GM19043 (cell line): ENCODE data around the gene UBN1.

Source experiments
- ATAC-seq: cut with Tn5 transposase; IDR thresholded peaks from one replicate; pipeline ENCODE4 v1.9.1; 2021; ENCODE audit warnings: low read depth; ENCODE audit not compliant: unreplicated experiment

UBN1 gene, protein sequence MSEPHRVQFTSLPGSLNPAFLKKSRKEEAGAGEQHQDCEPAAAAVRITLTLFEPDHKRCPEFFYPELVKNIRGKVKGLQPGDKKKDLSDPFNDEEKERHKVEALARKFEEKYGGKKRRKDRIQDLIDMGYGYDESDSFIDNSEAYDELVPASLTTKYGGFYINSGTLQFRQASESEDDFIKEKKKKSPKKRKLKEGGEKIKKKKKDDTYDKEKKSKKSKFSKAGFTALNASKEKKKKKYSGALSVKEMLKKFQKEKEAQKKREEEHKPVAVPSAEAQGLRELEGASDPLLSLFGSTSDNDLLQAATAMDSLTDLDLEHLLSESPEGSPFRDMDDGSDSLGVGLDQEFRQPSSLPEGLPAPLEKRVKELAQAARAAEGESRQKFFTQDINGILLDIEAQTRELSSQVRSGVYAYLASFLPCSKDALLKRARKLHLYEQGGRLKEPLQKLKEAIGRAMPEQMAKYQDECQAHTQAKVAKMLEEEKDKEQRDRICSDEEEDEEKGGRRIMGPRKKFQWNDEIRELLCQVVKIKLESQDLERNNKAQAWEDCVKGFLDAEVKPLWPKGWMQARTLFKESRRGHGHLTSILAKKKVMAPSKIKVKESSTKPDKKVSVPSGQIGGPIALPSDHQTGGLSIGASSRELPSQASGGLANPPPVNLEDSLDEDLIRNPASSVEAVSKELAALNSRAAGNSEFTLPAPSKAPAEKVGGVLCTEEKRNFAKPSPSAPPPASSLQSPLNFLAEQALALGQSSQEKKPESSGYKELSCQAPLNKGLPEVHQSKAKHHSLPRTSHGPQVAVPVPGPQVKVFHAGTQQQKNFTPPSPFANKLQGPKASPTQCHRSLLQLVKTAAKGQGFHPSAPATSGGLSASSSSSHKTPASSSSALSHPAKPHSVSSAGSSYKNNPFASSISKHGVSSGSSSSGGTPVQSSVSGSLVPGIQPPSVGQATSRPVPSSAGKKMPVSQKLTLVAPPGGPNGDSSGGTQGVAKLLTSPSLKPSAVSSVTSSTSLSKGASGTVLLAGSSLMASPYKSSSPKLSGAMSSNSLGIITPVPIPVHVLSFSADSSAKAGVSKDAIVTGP (N-terminal part only)

GRCh38 chr16:4846901-4847773 is at the start of gene UBN1, which contains the start of gene GLYR1:
UBN1 (plus strand) TSS chr16:4847481; CDS start chr16:4852918, 5,437 bp downstream.
GLYR1 (minus strand) TSS chr16:4847288; CDS start chr16:4847265, 23 bp downstream.
- peak; percentile 87 for ATAC-seq

- ATAC-seq, result no peak
Measured at GRCh38 chr16:4797805-4798252, 49.5 kb upstream of the UBN1 start.

- ATAC-seq, result no peak
Measured at GRCh38 chr16:4798456-4798855, 48.8 kb upstream of the UBN1 start.

DNA sequence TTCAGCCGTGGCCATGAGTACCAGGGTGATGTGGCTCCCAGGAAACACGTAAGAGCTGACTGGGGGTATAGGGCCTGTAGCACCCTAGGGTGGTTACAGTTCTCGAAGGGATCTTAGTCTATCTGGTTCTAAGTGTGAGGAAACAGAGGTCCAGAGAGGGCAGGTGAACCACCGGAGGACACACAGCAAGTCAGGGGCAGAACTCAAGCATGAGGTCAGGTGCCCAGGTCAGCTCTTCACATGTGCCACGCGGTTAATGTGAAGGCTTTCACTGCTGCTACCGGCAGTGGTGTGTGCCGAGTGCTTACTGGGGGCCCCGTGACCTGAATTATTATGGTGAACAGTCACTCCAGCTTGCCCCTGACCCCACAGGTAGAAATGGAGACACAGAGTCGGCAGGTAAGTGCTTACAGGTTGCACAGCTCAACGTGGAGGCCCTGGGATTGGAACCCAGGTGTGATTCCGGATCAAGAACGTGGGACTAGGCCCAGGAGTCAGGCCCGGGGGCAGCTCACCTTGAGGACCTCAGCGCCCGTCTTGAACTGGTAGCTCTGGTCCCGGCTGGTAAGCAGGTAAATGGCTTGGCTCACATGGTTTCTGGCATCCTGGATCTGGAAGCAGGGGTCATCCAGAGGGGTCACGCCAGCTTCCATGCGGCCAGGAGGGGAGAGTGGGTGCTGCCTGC is 48.0 kb upstream of the UBN1 start:
- no peak for ATAC-seq

DNA sequence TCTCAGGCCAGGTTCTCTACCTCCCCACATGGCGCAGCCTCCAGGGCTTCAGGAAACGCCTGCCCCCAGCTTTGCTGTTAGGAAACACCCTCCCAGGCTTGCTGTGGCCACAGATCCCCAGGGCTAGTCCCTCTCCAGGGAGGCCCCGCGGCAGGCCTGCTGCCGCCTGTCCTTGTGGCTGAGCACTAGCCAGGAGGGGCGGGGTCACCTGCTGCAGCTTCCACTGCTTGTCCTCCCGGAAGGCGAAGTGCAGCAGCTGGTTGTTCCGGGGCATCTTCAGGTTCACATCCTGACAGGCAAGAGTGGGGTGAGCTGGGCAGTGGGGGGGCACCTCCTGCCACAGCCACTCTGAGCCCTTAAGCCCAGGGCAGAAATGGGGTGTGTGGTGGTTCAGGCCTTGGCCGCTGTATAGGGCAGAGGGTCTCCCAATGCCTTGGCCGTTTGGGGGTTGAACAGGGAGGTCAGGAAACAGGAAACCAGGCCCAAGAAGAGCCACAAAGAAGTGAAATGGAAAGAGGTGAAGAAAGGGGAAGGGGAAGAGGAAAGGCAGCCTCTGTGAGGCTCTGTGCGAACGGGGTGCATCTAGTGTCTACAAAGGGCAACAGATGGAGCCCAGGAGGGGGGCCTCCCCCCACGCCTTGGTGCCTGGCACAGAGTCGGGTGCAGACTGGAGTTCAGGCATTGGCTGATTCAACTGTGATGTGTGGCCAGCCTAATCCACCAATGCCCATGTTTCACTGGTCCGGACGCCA is 46.8 kb upstream of the UBN1 start:
- no peak for ATAC-seq

DNA sequence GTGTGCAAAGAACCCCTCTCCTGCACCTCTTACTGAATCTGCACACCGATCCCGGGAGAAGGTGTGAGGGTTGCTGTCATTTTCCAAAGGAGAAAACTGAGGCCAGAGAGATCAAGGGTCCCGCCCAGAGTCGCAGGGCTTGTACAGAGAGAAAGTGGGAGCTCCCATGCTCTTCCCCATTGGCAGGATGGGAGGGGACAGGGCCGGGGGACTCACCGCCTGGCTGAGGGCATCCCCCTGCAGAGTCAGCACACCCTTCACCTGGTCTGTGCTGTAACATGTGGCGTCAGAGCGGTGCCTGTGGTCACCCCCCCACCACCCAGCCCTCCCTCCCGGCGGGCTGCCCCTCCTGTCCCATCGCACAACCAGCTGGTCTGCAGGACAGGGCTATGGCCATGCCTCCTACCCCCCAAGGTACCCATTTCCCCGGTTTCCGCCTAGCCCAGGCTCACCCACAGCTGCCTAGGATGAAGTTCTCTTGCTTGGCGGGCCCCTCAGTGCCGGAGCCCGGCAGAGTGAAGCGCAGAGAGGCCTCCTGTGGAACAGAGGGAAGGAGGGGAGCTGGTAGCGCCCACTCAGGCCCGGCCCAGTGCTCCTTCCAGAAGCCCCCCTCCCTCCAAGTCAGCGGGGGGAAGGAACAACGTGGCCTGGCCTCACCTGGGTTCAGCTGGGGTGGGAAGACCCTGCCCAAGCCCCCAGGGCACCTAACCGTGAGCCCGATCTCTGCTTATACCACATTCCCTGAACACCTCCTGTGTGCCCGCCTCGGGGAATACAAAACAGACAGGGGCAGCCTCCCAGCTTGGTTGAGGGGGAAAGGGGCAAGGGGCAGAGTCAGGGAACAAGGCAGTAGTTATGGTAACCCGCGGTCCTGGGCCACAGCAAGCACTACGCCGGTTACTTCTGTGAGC is 46.0 kb upstream of the UBN1 start:
- ATAC-seq, result no peak

DNA sequence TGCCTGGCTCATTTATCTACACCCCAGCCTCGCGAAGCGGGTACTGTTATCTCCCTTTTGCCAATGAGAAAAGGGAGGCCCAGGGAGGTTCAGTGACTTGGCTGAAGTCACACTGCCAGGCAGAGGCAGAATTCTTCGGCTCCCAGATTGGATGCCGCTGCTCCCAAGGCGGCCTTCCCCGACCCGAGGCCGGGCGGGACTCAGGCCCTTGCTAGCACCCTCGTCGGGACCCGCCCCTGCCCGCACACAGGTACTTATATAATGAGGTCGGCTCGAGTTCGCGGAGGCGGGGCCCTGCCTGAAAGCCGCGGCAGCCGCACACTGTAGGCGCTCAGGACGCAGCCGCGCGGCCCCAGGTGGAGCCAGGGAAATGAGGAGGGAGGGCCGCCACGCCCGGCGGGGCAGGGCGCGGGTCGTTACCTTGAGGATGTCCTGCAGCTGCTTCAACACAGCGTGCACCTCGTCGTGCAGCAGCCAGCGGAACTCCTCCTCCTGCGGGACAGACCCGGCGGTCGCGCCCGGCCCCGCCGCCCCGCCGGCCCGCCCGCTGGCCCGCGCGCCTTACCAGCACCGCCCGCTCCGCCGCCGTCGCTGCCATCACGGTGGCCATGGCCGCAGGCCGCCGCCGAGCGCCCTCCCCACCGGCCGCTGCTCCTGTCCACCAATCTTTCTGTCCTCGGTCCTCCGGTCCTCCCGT is 45.2 kb upstream of the UBN1 start, which contains the start of gene ROGDI:
ROGDI (minus strand) TSS at position 672 of the 697 bp plus-strand sequence; CDS start at position 610, 62 bp downstream.
- ATAC-seq, result peak; percentile 56

DNA sequence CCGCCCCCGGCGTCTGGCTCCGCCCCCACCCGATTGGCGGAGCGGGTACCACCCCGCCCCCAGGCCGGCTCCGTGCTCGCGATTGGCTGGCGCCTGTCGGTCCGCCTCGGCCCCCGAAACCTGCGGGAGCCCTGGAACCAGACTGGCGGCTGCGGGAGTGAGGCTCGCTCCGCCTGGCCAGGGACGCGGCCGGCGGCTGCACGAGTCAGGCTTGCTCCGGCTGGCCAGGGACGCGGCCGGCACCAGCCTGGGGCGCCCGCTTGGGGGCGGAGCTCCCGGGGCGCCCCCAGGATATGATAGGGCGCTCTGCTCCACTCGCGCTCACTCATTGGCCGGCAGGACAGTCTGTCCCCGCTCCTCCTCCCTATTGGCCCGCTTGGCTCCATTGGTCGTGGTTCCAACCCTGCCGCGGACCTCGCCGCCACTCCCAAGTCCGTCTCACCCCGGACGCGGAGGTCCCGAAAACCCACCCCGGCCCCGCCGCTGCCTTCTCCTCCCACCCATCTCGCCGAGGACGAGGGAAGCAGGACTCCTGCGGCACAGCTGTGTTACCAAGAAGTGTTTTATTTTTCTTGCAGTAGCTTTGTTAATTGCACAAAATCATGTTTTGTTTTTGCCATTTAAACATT is 44.5 kb upstream of the UBN1 start:
- peak; percentile 89 for ATAC-seq

- no peak for ATAC-seq
Measured at GRCh38 chr16:4803401-4803844, 43.9 kb upstream of the UBN1 start.

- no peak for ATAC-seq
Measured at GRCh38 chr16:4803898-4804762, 43.2 kb upstream of the UBN1 start.

DNA sequence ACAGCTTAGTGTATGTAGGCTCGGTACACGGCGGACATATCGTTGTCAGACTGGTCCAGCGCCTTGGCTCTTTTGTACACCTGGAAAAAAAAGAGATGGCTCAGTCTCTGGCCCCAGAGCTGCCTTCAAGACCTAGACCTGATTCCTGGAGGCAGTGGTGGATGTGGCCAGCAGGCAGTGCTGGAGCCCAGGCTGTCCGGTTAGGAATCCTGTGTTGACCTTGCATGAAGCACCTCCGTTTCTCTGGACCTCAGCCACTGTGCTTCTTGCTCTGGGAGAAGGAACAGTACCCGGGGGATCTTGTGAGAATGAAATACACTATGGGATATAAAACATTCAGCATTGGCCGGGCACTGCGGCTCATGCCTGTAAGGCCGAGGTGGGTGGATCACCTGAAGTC is 42.0 kb upstream of the UBN1 start:
- no peak for ATAC-seq

GRCh38 chr16:4806280-4806679 is 41.0 kb upstream of the UBN1 start:
- no peak for ATAC-seq

DNA sequence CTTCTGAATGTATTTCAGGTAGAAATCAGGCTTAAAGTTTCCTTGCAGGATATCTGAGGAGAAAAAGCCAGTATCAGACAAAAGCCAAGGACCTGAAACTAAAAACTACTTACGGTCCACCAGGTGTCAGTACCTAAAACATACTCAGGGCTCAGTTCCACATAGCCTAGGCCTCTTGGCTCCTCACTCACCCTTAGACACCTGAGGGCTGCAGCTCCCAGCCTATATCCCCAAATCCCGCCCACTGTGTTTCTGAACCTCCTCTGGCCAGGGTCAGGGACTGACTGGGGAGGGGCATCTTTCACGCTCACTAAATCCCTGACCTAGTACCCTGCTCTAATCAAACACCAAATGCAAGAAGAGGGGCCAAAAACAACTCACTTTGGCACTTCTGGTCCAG is 36.0 kb upstream of the UBN1 start:
- no peak for ATAC-seq

DNA sequence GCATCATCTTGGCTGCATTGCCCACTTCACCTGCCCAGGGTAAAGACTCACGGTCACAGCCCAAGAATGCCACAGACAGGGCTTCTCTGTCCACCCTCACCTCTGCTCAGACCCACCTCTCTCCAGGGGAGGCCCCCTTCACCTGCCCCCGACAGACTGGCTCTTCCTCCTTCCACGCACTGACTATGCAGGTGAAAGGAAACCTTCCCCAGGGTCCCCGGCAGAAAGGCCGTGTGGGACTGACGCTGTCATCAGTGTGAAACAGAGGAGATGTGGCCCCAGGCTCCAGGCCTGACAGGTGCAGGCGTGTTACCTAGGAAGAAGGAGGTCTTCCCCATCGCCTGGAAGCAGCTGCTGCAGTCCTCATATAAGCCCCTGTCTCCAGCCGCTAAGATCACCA is 35.5 kb upstream of the UBN1 start:
- no peak for ATAC-seq

DNA sequence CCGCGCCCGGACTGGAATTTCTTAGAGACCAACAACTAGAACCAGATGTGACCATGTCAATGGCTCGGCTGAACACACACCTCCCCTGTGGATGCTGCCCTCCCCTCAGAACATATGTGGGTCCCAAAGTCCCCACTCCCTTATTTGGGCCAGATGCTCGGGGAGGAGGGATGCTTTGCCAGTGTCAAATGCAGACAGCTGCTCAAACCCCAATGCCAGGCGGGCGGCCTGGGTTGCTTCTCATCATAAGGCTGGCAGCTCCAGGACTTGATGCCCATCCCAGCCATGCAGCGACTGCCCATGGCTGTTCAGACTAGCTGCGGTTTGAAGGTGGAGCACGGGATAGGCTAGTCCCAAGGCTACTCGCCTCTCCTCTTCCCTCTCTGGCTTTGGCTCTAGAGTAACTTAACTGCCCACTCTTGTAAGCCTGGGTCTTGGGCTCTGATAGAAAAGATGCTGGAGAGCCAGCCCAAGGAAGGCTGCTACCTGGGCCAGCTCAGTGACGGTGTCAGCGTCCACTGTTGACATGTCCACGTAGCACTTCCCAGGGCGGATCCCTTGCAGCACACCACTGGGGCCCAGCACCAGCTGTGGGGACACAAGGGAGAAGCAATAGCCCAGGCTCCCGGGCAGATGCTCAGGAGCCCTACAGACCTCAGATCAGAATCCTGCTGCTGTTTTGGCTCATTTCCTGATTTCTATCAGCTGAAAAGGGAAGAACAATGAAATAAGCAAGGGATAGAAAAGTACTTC is 33.9 kb upstream of the UBN1 start:
- ATAC-seq, result no peak
